Keratinocyte (primary cell): Measurements from ENCODE around the gene RELL2. TPM values are rescaled to one million over a fixed set of nuclear protein-coding genes. Genes with fewer than 3 reads are reported as not detected.

Experiments used
- DNase-seq: peaks from one replicate; pipeline ENCODE4 v3.0.0-alpha.2; 2011; ENCODE audit warnings: low read depth, missing footprints, low spot score
- FAIRE-seq: peaks from 2 replicates; lab custom pipeline; 2011; peaks lifted over from hg19 to GRCh38; lab: Jason Lieb, UNC
- H2AFZ ChIP-seq: 2 replicates; pipeline ENCODE4 v1.6.0; 2012; ENCODE audit warnings: low read length, control low read depth, inconsistent platforms; ENCODE audit not compliant: control insufficient read depth
- H3K27ac ChIP-seq: 2 replicates; pipeline ENCODE4 v1.5.1; 2011; ENCODE audit warnings: low read length; ENCODE audit not compliant: control insufficient read depth, insufficient read depth
- H3K27me3 ChIP-seq: 3 replicates; pipeline ENCODE4 v1.6.0; 2011; ENCODE audit warnings: low read length; ENCODE audit not compliant: control insufficient read depth, insufficient read depth; ENCODE audit errors: extremely low read depth
- H3K36me3 ChIP-seq, 2 experiments: 2 replicates in 1 of 2; 3 replicates in 1 of 2; pipeline ENCODE4 v1.5.1; 2011; ENCODE audit warnings: low read length in 2 of 2, mild to moderate bottlenecking in 1 of 2; ENCODE audit not compliant: control insufficient read depth in 2 of 2, insufficient read depth in 2 of 2; ENCODE audit errors: extremely low read depth in 1 of 2
- H3K4me1 ChIP-seq: 3 replicates; pipeline ENCODE4 v1.5.1; 2011; ENCODE audit warnings: low read length; ENCODE audit not compliant: control insufficient read depth, insufficient read depth; ENCODE audit errors: extremely low read depth
- H3K4me2 ChIP-seq: 3 replicates; pipeline ENCODE4 v1.6.0; 2011; ENCODE audit warnings: low read depth, low read length; ENCODE audit not compliant: control insufficient read depth, insufficient read depth; ENCODE audit errors: extremely low read depth
- H3K4me3 ChIP-seq, 3 experiments: fragments of 200-600 bp in 1 of 3; sonication (generic) in 1 of 3; 2 replicates in 2 of 3; 3 replicates in 1 of 3; pipeline ENCODE4 v1.5.1; 2011 to 2016; ENCODE audit warnings: low read length in 3 of 3, mild to moderate bottlenecking in 3 of 3, control low read depth in 2 of 3, inconsistent platforms in 1 of 3, low read depth in 1 of 3, mixed read lengths in 1 of 3, mixed run types in 1 of 3, moderate library complexity in 1 of 3; ENCODE audit not compliant: control insufficient read depth in 2 of 3, insufficient read depth in 2 of 3; ENCODE audit errors: extremely low read depth in 1 of 3
- H3K79me2 ChIP-seq: 2 replicates; pipeline ENCODE4 v1.6.0; 2012; ENCODE audit warnings: low read length; ENCODE audit not compliant: control insufficient read depth, insufficient read depth
- H3K9ac ChIP-seq: 3 replicates; pipeline ENCODE4 v1.6.0; 2011; ENCODE audit warnings: low read length; ENCODE audit not compliant: control insufficient read depth, insufficient read depth; ENCODE audit errors: extremely low read depth
- H3K9me1 ChIP-seq: 3 replicates; pipeline ENCODE4 v1.6.0; 2011; ENCODE audit warnings: low read length; ENCODE audit not compliant: control insufficient read depth, insufficient read depth; ENCODE audit errors: extremely low read depth
- H3K9me3 ChIP-seq: 2 replicates; pipeline ENCODE4 v1.5.1; 2012; ENCODE audit warnings: low read depth, low read length; ENCODE audit not compliant: control insufficient read depth
- H4K20me1 ChIP-seq: 3 replicates; pipeline ENCODE4 v1.6.0; 2011; ENCODE audit warnings: low read length; ENCODE audit not compliant: control insufficient read depth, insufficient read depth; ENCODE audit errors: extremely low read depth
- CTCF ChIP-seq, 3 experiments: IDR thresholded peaks in 1 of 3; conservative IDR thresholded peaks in 1 of 3; optimal IDR thresholded peaks in 1 of 3; 2 replicates in 2 of 3; 3 replicates in 1 of 3; pipeline versions ENCODE3 to v1.5.1; 2011; ENCODE audit warnings: low read length in 3 of 3, mild to moderate bottlenecking in 3 of 3, moderate library complexity in 2 of 3, control low read depth in 1 of 3, inconsistent platforms in 1 of 3; ENCODE audit not compliant: insufficient read depth in 2 of 3; ENCODE audit errors: extremely low read depth in 1 of 3
- EZH2 ChIP-seq: IDR thresholded peaks from one replicate; pipeline ENCODE4 v1.6.1; 2012; ENCODE audit warnings: inconsistent platforms, mild to moderate bottlenecking, low read length, moderate library complexity
- dilution Hi-C: fragments of 300-500 bp; cut with MboI; formaldehyde crosslinking; loops from one replicate; pipeline ENCODE4 v1.7.0; 2020; ENCODE audit warnings: low sequenced_read_pairs; ENCODE audit not compliant: extremely low pct_ligation_motif_present
- polyA plus RNA-seq, 5 experiments: library from polyadenylated mRNA; depleted of rRNA in 3 of 5; stranded (reverse) in 3 of 5; stranded (forward) in 1 of 5; unstranded in 1 of 5; fragments of >200 nt; gene quantifications; 1 replicate in 1 of 5; 2 replicates in 3 of 5; 3 replicates in 1 of 5; pipeline versions ENCODE4 v1.2.1 to v1.2.3, GENCODE V29; 2011 to 2012; ENCODE audit warnings: missing spikeins in 2 of 5, low read depth in 1 of 5, low replicate concordance in 1 of 5

The RELL2 gene
- polyA plus RNA-seq, 1 donor (not counting 4 experiments of a cell fraction or from before 2014, with no cell fraction given) = 8.9 TPM

GRCh38 chr5:141677415-141677814, 40.6 kb downstream of the RELL2 start:
- FAIRE-seq = no peak
- no peak overlapping the region for H3K9ac ChIP-seq
- dilution Hi-C loops = no loop called here
- H3K79me2 ChIP-seq = no peaks in the 10 kb centered on the region
- no peak overlapping the region for H2AFZ ChIP-seq
- H3K9me3 ChIP-seq = no peaks in the 10 kb centered on the region
- no peak overlapping the region for H3K4me2 ChIP-seq
- no peaks in the 10 kb centered on the region for H3K27me3 ChIP-seq
- DNase-seq = no peak
- peaks cover 15% of the 10 kb centered on the region for H3K4me1 ChIP-seq
- no peak overlapping the region for H3K27ac ChIP-seq
- H3K9me1 ChIP-seq = no peaks in the 10 kb centered on the region
- no peak overlapping the region for H3K4me3 ChIP-seq
- H4K20me1 ChIP-seq = no peaks in the 10 kb centered on the region
- H3K36me3 ChIP-seq = no peaks in the 10 kb centered on the region
- no peak for TF ChIP-seq CTCF (optimal IDR thresholded peaks at IDR 0.05 in 1 of 3, IDR thresholded peaks at IDR 0.05 in 1 of 3, conservative IDR thresholded peaks at IDR 0.05 in 1 of 3; ENCODE audit: extremely low read depth in 1 of 3, insufficient read depth in 2 of 3, low read length in 3 of 3)
- TF ChIP-seq EZH2 = no peak

GRCh38 chr5:141680178-141680577, 43.4 kb downstream of the RELL2 start:
- Histone ChIP-seq H3K9ac (no peak overlapping the region), H3K4me2 (no peak overlapping the region)

More at GRCh38 chr5:141680178-141680577, 43.4 kb downstream of the RELL2 start:
- peaks cover 19% of the 10 kb centered on the region for H3K4me1 ChIP-seq
- no peaks in the 10 kb centered on the region for H3K27me3 ChIP-seq
- FAIRE-seq (no peak), DNase-seq (no peak)
- H3K4me3 ChIP-seq = no peak overlapping the region
- H2AFZ ChIP-seq = no peak overlapping the region
- H3K79me2 ChIP-seq = no peaks in the 10 kb centered on the region
- H3K9me1 ChIP-seq = no peaks in the 10 kb centered on the region
- dilution Hi-C loops = no loop called here
- H4K20me1 ChIP-seq = no peaks in the 10 kb centered on the region
- no peaks in the 10 kb centered on the region for H3K36me3 ChIP-seq
- H3K9me3 ChIP-seq = no peaks in the 10 kb centered on the region
- no peak overlapping the region for H3K27ac ChIP-seq
- no peak for TF ChIP-seq CTCF (optimal IDR thresholded peaks at IDR 0.05 in 1 of 3, IDR thresholded peaks at IDR 0.05 in 1 of 3, conservative IDR thresholded peaks at IDR 0.05 in 1 of 3; ENCODE audit: extremely low read depth in 1 of 3, insufficient read depth in 2 of 3, low read length in 3 of 3)
- TF ChIP-seq EZH2 = no peak
